ENCODE measurements around the gene L2HGDH.

The L2HGDH gene

DNA sequence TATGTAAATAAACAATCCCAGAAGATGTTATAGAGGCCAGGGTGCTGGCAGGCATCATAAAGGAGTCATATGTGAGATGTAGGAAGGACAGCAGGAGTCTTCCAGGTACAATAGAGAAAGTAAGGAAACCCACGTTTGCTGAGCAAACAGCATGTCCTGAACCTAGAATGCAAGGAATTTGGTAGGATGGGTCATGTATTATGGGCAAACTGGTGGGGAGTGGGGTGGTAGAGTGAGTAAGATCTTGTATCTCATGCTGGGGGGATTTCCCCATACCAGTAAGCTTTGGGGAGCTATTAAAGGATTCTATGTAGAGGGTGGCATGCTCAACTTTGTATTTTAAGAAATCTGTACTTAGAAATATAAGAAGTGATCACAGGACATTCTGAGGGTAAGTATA lies 43.7 kb upstream of the L2HGDH start:
- H3K27me3 ChIP-seq (ENCODE audit: insufficient read depth, poor library complexity, severe bottlenecking): no peaks in the 10 kb centered on the region
- H3K4me3 ChIP-seq (replicated peaks; ENCODE audit: insufficient read depth, low read length): no peak overlapping the region
- H3K27ac ChIP-seq (replicated peaks): no peak overlapping the region
- TF ChIP-seq POLR2AphosphoS5 (IDR thresholded peaks at IDR 0.05; ENCODE audit: low read depth) (no peak), SPI1 (IDR thresholded peaks at IDR 0.05; ENCODE audit: borderline replicate concordance, low read depth) (no peak), GABPA (IDR thresholded peaks at IDR 0.05; ENCODE audit: low read depth) (no peak)
- TF ChIP-seq, protein P1, sequence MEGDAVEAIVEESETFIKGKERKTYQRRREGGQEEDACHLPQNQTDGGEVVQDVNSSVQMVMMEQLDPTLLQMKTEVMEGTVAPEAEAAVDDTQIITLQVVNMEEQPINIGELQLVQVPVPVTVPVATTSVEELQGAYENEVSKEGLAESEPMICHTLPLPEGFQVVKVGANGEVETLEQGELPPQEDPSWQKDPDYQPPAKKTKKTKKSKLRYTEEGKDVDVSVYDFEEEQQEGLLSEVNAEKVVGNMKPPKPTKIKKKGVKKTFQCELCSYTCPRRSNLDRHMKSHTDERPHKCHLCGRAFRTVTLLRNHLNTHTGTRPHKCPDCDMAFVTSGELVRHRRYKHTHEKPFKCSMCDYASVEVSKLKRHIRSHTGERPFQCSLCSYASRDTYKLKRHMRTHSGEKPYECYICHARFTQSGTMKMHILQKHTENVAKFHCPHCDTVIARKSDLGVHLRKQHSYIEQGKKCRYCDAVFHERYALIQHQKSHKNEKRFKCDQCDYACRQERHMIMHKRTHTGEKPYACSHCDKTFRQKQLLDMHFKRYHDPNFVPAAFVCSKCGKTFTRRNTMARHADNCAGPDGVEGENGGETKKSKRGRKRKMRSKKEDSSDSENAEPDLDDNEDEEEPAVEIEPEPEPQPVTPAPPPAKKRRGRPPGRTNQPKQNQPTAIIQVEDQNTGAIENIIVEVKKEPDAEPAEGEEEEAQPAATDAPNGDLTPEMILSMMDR (IDR thresholded peaks at IDR 0.05; ENCODE audit: insufficient read depth, low read length): no peak
- TF ChIP-seq, protein P2, sequence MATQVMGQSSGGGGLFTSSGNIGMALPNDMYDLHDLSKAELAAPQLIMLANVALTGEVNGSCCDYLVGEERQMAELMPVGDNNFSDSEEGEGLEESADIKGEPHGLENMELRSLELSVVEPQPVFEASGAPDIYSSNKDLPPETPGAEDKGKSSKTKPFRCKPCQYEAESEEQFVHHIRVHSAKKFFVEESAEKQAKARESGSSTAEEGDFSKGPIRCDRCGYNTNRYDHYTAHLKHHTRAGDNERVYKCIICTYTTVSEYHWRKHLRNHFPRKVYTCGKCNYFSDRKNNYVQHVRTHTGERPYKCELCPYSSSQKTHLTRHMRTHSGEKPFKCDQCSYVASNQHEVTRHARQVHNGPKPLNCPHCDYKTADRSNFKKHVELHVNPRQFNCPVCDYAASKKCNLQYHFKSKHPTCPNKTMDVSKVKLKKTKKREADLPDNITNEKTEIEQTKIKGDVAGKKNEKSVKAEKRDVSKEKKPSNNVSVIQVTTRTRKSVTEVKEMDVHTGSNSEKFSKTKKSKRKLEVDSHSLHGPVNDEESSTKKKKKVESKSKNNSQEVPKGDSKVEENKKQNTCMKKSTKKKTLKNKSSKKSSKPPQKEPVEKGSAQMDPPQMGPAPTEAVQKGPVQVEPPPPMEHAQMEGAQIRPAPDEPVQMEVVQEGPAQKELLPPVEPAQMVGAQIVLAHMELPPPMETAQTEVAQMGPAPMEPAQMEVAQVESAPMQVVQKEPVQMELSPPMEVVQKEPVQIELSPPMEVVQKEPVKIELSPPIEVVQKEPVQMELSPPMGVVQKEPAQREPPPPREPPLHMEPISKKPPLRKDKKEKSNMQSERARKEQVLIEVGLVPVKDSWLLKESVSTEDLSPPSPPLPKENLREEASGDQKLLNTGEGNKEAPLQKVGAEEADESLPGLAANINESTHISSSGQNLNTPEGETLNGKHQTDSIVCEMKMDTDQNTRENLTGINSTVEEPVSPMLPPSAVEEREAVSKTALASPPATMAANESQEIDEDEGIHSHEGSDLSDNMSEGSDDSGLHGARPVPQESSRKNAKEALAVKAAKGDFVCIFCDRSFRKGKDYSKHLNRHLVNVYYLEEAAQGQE (IDR thresholded peaks at IDR 0.05; ENCODE audit: insufficient replicate concordance, low read depth): no peak
- DNase-seq (ENCODE audit: low read depth in 1 of 2, low spot score in 1 of 2): no peak

DNA sequence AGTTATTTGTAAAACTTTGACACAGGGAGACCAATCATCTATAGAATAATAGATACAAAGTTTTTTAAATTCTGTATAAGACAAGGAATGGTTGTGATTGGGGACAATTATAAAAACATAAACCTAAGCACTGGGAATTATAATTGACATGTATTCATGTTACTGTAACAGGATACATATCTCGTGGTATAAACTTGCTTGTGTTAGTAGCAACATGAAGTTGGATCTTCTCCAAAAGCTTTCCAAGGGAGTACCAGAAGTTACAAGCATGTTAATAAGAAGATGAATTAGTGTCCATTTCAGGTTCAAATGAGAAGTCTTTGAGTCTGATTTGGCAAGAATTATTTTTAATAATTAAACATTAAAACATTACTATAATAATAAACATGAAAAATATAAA lies 42.5 kb upstream of the L2HGDH start:
- no peaks in the 10 kb centered on the region for H3K27me3 ChIP-seq (ENCODE audit: insufficient read depth, poor library complexity, severe bottlenecking)

DNA sequence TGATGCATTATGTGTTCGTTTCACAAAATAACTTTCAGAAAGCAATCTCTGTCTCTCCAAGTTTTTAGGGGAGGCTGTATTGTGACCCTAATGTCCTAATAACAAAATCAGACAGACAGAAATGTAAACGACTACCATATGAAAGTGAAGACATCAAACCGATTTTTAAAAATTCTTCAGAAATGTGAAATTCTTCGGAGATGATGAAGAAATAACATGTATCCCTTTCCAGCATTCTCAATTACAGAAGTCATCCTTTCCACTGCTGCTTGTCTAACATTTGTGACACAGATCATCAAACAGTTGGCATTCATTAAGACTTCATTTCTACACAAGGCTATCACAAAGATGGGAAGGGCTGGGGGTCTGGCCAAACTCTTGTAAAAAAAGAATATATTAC lies 41.1 kb upstream of the L2HGDH start:
- no peak overlapping the region for H3K4me3 ChIP-seq (replicated peaks; ENCODE audit: insufficient read depth, low read length)
- H3K27me3 ChIP-seq (ENCODE audit: insufficient read depth, poor library complexity, severe bottlenecking): no peaks in the 10 kb centered on the region
- DNase-seq (ENCODE audit: low read depth in 1 of 2, low spot score in 1 of 2): no peak
- TF ChIP-seq SPI1 (IDR thresholded peaks at IDR 0.05; ENCODE audit: borderline replicate concordance, low read depth) (no peak), POLR2AphosphoS5 (IDR thresholded peaks at IDR 0.05; ENCODE audit: low read depth) (no peak), GABPA (IDR thresholded peaks at IDR 0.05; ENCODE audit: low read depth) (no peak)
- TF ChIP-seq, protein P1 (IDR thresholded peaks at IDR 0.05; ENCODE audit: insufficient read depth, low read length): no peak
- TF ChIP-seq, protein P2 (IDR thresholded peaks at IDR 0.05; ENCODE audit: insufficient replicate concordance, low read depth): no peak
- no peak overlapping the region for H3K27ac ChIP-seq (replicated peaks)

More for the DNA sequence above, 42.5 kb upstream of the L2HGDH start:
- no peak for DNase-seq (ENCODE audit: low read depth in 1 of 2, low spot score in 1 of 2)
- TF ChIP-seq SPI1 (IDR thresholded peaks at IDR 0.05; ENCODE audit: borderline replicate concordance, low read depth): no peak
- no peak for TF ChIP-seq POLR2AphosphoS5 (IDR thresholded peaks at IDR 0.05; ENCODE audit: low read depth)
- TF ChIP-seq, protein P2 (IDR thresholded peaks at IDR 0.05; ENCODE audit: insufficient replicate concordance, low read depth): no peak
- no peak for TF ChIP-seq GABPA (IDR thresholded peaks at IDR 0.05; ENCODE audit: low read depth)
- H3K4me3 ChIP-seq (replicated peaks; ENCODE audit: insufficient read depth, low read length): no peak overlapping the region
- no peak overlapping the region for H3K27ac ChIP-seq (replicated peaks)
